Measurements from ENCODE around the gene KPNA6. TPM values are rescaled to one million over a fixed set of nuclear protein-coding genes. Genes with fewer than 3 reads are reported as not detected.

KPNA6 gene
- total and polyA plus RNA-seq, 9 of the 15 experiments (the other 6 are each of a cell fraction or from before 2014, with no cell fraction given), result 20.1 to 54.6 (median 32.2) TPM

DNA sequence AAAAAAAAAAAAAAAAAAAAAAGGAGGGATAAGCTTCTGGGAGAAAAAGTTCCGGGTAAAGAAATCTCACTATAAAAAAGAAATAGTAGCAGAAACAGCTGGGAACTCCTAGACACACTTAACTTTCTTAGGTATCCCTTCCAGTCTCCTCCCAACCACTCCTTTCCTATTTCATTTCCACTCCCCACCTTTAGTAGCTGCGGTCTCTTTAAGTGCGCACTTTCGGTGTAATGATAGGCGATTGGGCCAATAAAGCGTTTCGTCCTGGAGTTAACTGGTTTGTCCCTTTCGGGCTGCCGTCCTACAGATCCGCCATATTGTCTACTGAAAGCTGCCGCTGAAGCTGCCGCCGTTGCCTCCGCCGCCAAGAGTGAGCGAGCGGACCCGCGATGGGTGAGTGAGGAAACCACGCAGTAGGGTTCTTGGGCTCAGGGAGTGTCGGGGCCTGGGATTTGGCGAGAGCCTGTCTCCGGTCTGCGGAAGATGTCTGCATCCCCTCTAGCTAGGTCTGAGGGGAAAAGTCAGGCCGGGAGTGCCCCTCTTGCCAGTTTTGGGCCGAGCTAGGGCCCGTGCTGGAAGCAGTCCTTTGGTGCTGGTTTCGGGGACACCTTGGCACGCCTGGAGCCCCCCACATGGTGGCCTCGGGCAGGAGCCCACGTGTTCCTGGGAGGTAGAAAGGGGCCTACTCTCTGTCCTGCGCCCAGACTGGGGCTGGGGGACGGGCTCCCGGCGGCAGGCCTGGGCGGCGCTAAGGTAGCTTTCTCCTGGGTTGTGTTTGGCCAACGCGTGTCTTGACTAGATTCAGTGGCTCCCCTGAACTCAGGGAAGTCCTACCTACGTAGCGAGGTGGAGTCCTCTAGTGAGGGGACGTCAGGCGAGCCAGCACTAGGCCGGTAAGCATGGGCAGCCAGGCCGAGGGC, at the start of gene KPNA6 (continued):
- TF ChIP-seq, protein P1, sequence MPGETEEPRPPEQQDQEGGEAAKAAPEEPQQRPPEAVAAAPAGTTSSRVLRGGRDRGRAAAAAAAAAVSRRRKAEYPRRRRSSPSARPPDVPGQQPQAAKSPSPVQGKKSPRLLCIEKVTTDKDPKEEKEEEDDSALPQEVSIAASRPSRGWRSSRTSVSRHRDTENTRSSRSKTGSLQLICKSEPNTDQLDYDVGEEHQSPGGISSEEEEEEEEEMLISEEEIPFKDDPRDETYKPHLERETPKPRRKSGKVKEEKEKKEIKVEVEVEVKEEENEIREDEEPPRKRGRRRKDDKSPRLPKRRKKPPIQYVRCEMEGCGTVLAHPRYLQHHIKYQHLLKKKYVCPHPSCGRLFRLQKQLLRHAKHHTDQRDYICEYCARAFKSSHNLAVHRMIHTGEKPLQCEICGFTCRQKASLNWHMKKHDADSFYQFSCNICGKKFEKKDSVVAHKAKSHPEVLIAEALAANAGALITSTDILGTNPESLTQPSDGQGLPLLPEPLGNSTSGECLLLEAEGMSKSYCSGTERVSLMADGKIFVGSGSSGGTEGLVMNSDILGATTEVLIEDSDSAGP (CRISPR knock-in tag; IDR thresholded peaks at IDR 0.05), result peak; percentile 98
- no peak for TF ChIP-seq SLC30A9 (CRISPR knock-in tag; IDR thresholded peaks at IDR 0.05)
- no peak for TF ChIP-seq ELF2 (CRISPR knock-in tag; IDR thresholded peaks at IDR 0.05)
- TF ChIP-seq SMARCB1 (IDR thresholded peaks at IDR 0.05; ENCODE audit: insufficient read length, low read depth), result no peak
- TF ChIP-seq CTBP1 (IDR thresholded peaks at IDR 0.05; ENCODE audit: borderline replicate concordance), result peak; percentile 68; the same call in 1 of the 2 replicates
- no peak for TF ChIP-seq IFI16 (CRISPR knock-in tag; IDR thresholded peaks at IDR 0.05)
- TF ChIP-seq RBBP5 (IDR thresholded peaks at IDR 0.05; ENCODE audit: borderline replicate concordance, insufficient read depth, low read length, poor library complexity, severe bottlenecking), result peak; percentile 99
- peak; percentile 84 for TF ChIP-seq ZKSCAN1 (IDR thresholded peaks at IDR 0.05; ENCODE audit: low read depth, low read length)
- peak; percentile 18; the same call in 1 of the 2 replicates for TF ChIP-seq TCF3 (CRISPR knock-in tag; IDR thresholded peaks at IDR 0.05)
- peak; percentile 24; the same call in 1 of the 2 replicates for TF ChIP-seq POLR2H (tag; IDR thresholded peaks at IDR 0.05; ENCODE audit: low read depth)
- TF ChIP-seq XRCC3 (IDR thresholded peaks at IDR 0.05), result no peak
- TF ChIP-seq MTA3 (IDR thresholded peaks at IDR 0.05; ENCODE audit: borderline replicate concordance), result peak; percentile 100
- TF ChIP-seq SIX5 (IDR thresholded peaks at IDR 0.05; ENCODE audit: borderline replicate concordance in 1 of 2, insufficient read depth in 1 of 2, low read depth in 1 of 2, low read length in 2 of 2), result 0 out of 4 replicates have a peak, but pooled peaks of 1 of the 2 experiments have one; percentile 9
- peak; percentile 78 for TF ChIP-seq HCFC1 (IDR thresholded peaks at IDR 0.05; ENCODE audit: low read depth, low read length)
- peak; percentile 11 for TF ChIP-seq NUFIP1 (IDR thresholded peaks at IDR 0.05; ENCODE audit: partially characterized antibody)
- TF ChIP-seq, protein P2, sequence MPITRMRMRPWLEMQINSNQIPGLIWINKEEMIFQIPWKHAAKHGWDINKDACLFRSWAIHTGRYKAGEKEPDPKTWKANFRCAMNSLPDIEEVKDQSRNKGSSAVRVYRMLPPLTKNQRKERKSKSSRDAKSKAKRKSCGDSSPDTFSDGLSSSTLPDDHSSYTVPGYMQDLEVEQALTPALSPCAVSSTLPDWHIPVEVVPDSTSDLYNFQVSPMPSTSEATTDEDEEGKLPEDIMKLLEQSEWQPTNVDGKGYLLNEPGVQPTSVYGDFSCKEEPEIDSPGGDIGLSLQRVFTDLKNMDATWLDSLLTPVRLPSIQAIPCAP (CRISPR knock-in tag; IDR thresholded peaks at IDR 0.05; ENCODE audit: borderline replicate concordance), result no peak
- no peak for TF ChIP-seq TSC22D4 (tag; IDR thresholded peaks at IDR 0.05)
- peak; percentile 31; the same call in 1 of the 2 replicates for TF ChIP-seq TRIM28 (IDR thresholded peaks at IDR 0.05)
- peak; percentile 91 for TF ChIP-seq TAF1 (IDR thresholded peaks at IDR 0.05; ENCODE audit: control insufficient read depth, extremely low read depth, insufficient read depth, low read length, severe bottlenecking)
- TF ChIP-seq, protein P3, sequence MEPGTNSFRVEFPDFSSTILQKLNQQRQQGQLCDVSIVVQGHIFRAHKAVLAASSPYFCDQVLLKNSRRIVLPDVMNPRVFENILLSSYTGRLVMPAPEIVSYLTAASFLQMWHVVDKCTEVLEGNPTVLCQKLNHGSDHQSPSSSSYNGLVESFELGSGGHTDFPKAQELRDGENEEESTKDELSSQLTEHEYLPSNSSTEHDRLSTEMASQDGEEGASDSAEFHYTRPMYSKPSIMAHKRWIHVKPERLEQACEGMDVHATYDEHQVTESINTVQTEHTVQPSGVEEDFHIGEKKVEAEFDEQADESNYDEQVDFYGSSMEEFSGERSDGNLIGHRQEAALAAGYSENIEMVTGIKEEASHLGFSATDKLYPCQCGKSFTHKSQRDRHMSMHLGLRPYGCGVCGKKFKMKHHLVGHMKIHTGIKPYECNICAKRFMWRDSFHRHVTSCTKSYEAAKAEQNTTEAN (CRISPR knock-in tag; IDR thresholded peaks at IDR 0.05), result peak; percentile 74; the same call in 1 of the 2 replicates
- no peak for TF ChIP-seq THRAP3 (IDR thresholded peaks at IDR 0.05; ENCODE audit: borderline replicate concordance)
- TF ChIP-seq ZNF511 (CRISPR knock-in tag; IDR thresholded peaks at IDR 0.05), result peak; percentile 66; the same call in 1 of the 2 replicates
- TF ChIP-seq CBFA2T3 (IDR thresholded peaks at IDR 0.05), result no peak
- TF ChIP-seq MAX (CRISPR knock-in tag; IDR thresholded peaks at IDR 0.05), result peak; percentile 89
